AG04450 (cell line): Measurements from ENCODE around the gene URM1. TPM values are rescaled to one million over a fixed set of nuclear protein-coding genes. Genes with fewer than 3 reads are reported as not detected.

Experiments used
- CTCF ChIA-PET: fragments of 300-600, 350-600 bp; formaldehyde crosslinking; extraction: SDS; loops from one replicate; lab custom pipeline; 2022; ENCODE audit warnings: antibody characterized with exemption, inconsistent platforms; lab: Charles Lee
- POLR2A ChIA-PET: fragments of 350-600 bp; formaldehyde crosslinking; extraction: SDS; loops from one replicate; lab custom pipeline; 2021; ENCODE audit warnings: antibody characterized with exemption, inconsistent platforms; lab: Yijun Ruan, JAX
- DNase-seq: peaks from one replicate; pipeline ENCODE4 v3.0.0-alpha.2; 2011; ENCODE audit warnings: low read depth, low spot score
- H3K27ac ChIP-seq: one replicate; pipeline ENCODE4 v1.5.1; 2012; ENCODE audit warnings: low read depth, low read length, control low read depth
- H3K27me3 ChIP-seq: one replicate; pipeline ENCODE4 v1.6.0; 2012; ENCODE audit warnings: low read length; ENCODE audit not compliant: control insufficient read depth, insufficient read depth
- H3K4me3 ChIP-seq: 2 replicates; pipeline ENCODE4 v1.5.1; 2011; ENCODE audit warnings: mild to moderate bottlenecking, low read depth, low read length, control low read depth
- H3K9me3 ChIP-seq: 2 replicates; pipeline ENCODE4 v1.5.1; 2012; ENCODE audit warnings: low read length; ENCODE audit not compliant: control insufficient read depth, insufficient read depth
- polyA plus RNA-seq: library from polyadenylated mRNA; depleted of rRNA; stranded (reverse); fragments of >200 nt; gene quantifications from 2 replicates; pipeline ENCODE4 v1.2.3, GENCODE V29; 2011
- TF ChIP-seq, protein P1 (sequence below): IDR thresholded peaks from 2 replicates; pipeline ENCODE4 v1.5.1; 2011; ENCODE audit warnings: low read depth, low read length, control low read depth, inconsistent platforms

Gene URM1
- polyA plus RNA-seq, 1 experiment, result 44.7 TPM

GRCh38 chr9:128416014-128416413 lies 44.8 kb downstream of the URM1 start:
- no peak for DNase-seq
- CTCF ChIA-PET, result interaction anchor here (1.5 kb wide), 1 partner anchor 54 kb away, joined by 5 read pairs; no protein-coding TSS in a partner anchor

GRCh38 chr9:128416432-128417019 lies 45.4 kb downstream of the URM1 start:
- no peak overlapping the region for H3K27ac ChIP-seq
- POLR2A ChIA-PET, result no interaction called here

More at GRCh38 chr9:128416014-128416413, 44.8 kb downstream of the URM1 start:
- H3K27ac ChIP-seq, result no peak overlapping the region
- H3K27me3 ChIP-seq, result peaks cover 16% of the 10 kb centered on the region
- no peak overlapping the region for H3K4me3 ChIP-seq
- POLR2A ChIA-PET, result interaction anchor here (0.6 kb wide), 1 partner anchor 60 kb away, joined by 3 read pairs; no protein-coding TSS in a partner anchor
- H3K9me3 ChIP-seq, result peaks cover 2% of the 10 kb centered on the region; the same call in 1 of the 2 replicates
- TF ChIP-seq, protein P1, sequence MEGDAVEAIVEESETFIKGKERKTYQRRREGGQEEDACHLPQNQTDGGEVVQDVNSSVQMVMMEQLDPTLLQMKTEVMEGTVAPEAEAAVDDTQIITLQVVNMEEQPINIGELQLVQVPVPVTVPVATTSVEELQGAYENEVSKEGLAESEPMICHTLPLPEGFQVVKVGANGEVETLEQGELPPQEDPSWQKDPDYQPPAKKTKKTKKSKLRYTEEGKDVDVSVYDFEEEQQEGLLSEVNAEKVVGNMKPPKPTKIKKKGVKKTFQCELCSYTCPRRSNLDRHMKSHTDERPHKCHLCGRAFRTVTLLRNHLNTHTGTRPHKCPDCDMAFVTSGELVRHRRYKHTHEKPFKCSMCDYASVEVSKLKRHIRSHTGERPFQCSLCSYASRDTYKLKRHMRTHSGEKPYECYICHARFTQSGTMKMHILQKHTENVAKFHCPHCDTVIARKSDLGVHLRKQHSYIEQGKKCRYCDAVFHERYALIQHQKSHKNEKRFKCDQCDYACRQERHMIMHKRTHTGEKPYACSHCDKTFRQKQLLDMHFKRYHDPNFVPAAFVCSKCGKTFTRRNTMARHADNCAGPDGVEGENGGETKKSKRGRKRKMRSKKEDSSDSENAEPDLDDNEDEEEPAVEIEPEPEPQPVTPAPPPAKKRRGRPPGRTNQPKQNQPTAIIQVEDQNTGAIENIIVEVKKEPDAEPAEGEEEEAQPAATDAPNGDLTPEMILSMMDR, result no peak

DNA sequence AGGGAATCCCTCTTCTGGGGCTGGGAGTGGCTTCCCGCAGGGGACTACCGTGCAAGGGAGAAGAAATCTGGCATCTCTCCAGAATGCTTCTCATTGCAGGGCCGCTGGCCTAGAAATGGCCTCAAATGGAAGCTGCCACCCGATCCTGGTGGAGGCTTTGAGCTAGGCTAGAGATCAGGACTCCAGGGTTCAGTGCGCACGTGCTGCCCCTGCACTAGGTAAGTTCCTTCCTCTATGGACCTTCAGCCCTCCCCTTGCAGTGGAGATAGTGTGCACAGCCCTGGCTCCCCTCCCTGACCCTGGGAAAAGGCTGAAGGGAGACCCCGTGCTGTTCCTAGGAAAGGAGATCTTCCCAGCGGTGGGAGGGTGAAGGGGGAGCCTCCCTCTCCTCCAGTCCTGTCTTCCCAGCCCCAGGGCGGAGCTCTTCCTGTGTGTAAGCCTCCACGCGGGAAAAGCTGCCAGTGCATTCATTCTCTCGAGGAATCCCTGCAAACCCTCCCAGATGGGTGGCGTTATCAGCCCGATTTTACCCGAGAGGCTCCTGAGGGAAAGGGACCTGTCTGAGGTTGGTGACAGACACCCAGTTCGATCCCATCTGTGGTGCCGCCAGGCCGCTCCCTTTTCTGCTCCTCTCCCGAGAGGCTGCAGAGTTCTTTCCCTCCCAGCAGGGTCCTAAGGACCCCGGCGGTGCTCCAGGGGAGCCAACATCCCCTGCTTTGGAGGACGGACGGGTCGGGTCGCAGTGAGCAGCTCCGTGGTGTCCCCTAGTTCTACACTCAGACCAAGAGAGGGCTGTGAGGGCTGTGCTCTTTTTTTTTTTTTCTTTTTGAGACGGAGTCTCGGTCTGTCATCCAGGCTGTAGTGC lies 48.1 kb downstream of the URM1 start:
- H3K27me3 ChIP-seq, result peaks cover 8% of the 10 kb centered on the region
- peaks cover 4% of the 10 kb centered on the region; the same call in 1 of the 2 replicates for H3K9me3 ChIP-seq
- ChIA-PET POLR2A (interaction anchor here (1.4 to 1.7 kb wide), 2 partner anchors 48 to 134 kb away, joined by 3 to 10 read pairs; partner anchors contain the start of gene URM1), CTCF (interaction anchor here (0.7 to 3.8 kb wide), 14 partner anchors 8 to 131 kb away, joined by 3 to 30 read pairs (median 8); partner anchors contain the start of gene URM1)
- H3K4me3 ChIP-seq, result no peak overlapping the region
- TF ChIP-seq, protein P1, result 0 out of 2 replicates have a peak, but pooled peaks have one; percentile 1
- H3K27ac ChIP-seq, result no peak overlapping the region
- no peak for DNase-seq

More at GRCh38 chr9:128416432-128417019, 45.4 kb downstream of the URM1 start:
- TF ChIP-seq, protein P1, result no peak
- DNase-seq, result no peak
- H3K9me3 ChIP-seq, result peaks cover 4% of the 10 kb centered on the region; the same call in 1 of the 2 replicates
- CTCF ChIA-PET, result interaction anchor here (1.5 kb wide), 1 partner anchor 54 kb away, joined by 5 read pairs; no protein-coding TSS in a partner anchor
- H3K27me3 ChIP-seq, result peaks cover 14% of the 10 kb centered on the region
- H3K4me3 ChIP-seq, result no peak overlapping the region

DNA sequence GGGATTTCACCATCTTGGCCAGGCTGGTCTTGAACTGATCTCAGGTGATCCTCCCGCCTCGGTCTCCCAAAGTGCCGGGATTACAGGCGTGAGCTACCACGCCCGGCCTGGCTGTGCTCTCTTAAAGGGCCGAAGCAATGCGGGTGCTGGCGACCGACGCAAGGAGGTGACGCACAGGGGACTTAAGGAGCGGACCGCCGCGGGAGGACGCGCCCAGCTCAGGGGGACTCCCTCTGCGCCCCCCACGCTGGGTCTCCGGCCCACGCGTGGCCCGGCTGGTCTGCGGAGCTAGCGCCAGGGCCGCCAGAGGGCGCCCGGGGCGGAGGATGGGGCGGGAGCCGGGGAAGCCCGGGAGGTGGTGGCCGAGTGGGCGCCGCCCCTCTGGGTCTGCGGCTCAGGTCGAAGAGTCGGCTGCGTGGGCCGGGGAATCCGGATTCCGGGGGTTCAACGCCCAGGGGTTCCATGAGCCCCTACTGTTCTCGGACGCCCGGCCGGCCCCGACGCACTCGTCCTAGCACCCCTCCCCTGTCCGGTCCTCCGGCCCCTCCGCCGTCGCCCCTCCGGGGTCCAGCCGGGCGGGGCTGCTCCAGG lies 49.0 kb downstream of the URM1 start:
- no peak overlapping the region for H3K27ac ChIP-seq
- H3K9me3 ChIP-seq, result peaks cover 4% of the 10 kb centered on the region; the same call in 1 of the 2 replicates
- DNase-seq, result no peak
- peak overlapping the region; percentile 73 for H3K4me3 ChIP-seq
- ChIA-PET POLR2A (interaction anchor here (0.5 to 1.7 kb wide), 5 partner anchors 49 to 278 kb away, joined by 3 to 10 read pairs (median 8); partner anchors contain the start of gene URM1), CTCF (interaction anchor here (0.7 to 3.8 kb wide), 16 partner anchors 9 to 132 kb away, joined by 3 to 30 read pairs (median 6); partner anchors contain the start of gene URM1)
- TF ChIP-seq, protein P1, result peak; percentile 72
- H3K27me3 ChIP-seq, result peaks cover 8% of the 10 kb centered on the region
